ENCODE results near the gene WASF3.

Gene WASF3

DNA sequence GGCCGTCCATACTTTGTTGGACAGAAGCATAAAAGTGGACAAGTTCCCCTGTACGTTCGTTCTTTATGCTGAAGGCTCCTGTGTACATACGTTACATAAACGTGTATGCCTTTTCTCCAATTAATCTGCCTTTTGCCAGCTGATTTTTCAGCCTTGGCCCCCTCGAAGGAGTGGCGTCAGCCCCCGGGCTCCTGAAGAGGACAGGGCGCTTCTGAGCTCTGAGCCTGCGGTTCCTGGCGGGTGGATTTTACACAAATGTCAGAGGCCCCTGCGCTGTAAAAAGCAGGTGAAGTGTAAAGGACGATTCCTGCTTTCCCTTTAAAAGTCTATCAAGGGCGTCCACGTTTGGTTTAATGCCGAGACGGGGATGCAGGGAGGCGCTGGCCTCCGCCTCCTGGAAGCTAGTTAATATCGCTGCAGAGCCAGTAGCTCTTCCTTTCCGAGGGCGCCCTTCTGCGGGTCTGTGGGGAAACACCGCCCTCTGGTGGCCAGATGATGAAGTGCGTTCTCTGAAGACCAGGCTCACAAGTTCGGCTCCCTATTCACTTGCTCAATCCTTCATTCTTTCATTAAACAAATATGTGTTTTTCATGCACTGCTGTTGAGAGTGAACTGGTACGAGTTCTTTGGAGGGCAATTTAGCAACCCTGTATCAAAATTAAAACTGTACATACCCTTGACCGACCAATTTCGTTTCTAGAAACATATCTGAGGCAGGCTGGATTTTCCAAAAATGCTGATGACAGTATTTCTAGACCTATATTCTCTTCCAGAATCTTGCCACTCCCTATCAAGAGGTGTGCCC, 141.1 kb downstream of the WASF3 start:
- TF ChIP-seq, protein P1, sequence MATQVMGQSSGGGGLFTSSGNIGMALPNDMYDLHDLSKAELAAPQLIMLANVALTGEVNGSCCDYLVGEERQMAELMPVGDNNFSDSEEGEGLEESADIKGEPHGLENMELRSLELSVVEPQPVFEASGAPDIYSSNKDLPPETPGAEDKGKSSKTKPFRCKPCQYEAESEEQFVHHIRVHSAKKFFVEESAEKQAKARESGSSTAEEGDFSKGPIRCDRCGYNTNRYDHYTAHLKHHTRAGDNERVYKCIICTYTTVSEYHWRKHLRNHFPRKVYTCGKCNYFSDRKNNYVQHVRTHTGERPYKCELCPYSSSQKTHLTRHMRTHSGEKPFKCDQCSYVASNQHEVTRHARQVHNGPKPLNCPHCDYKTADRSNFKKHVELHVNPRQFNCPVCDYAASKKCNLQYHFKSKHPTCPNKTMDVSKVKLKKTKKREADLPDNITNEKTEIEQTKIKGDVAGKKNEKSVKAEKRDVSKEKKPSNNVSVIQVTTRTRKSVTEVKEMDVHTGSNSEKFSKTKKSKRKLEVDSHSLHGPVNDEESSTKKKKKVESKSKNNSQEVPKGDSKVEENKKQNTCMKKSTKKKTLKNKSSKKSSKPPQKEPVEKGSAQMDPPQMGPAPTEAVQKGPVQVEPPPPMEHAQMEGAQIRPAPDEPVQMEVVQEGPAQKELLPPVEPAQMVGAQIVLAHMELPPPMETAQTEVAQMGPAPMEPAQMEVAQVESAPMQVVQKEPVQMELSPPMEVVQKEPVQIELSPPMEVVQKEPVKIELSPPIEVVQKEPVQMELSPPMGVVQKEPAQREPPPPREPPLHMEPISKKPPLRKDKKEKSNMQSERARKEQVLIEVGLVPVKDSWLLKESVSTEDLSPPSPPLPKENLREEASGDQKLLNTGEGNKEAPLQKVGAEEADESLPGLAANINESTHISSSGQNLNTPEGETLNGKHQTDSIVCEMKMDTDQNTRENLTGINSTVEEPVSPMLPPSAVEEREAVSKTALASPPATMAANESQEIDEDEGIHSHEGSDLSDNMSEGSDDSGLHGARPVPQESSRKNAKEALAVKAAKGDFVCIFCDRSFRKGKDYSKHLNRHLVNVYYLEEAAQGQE (IDR thresholded peaks at IDR 0.05; ENCODE audit: insufficient replicate concordance, low read depth) = no peak
- TF ChIP-seq, protein P2, sequence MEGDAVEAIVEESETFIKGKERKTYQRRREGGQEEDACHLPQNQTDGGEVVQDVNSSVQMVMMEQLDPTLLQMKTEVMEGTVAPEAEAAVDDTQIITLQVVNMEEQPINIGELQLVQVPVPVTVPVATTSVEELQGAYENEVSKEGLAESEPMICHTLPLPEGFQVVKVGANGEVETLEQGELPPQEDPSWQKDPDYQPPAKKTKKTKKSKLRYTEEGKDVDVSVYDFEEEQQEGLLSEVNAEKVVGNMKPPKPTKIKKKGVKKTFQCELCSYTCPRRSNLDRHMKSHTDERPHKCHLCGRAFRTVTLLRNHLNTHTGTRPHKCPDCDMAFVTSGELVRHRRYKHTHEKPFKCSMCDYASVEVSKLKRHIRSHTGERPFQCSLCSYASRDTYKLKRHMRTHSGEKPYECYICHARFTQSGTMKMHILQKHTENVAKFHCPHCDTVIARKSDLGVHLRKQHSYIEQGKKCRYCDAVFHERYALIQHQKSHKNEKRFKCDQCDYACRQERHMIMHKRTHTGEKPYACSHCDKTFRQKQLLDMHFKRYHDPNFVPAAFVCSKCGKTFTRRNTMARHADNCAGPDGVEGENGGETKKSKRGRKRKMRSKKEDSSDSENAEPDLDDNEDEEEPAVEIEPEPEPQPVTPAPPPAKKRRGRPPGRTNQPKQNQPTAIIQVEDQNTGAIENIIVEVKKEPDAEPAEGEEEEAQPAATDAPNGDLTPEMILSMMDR (IDR thresholded peaks at IDR 0.05; ENCODE audit: insufficient read depth, low read length) = peak; percentile 94
- Histone ChIP-seq H3K27ac (replicated peaks) (no peak overlapping the region), H3K27me3 (ENCODE audit: insufficient read depth, poor library complexity, severe bottlenecking) (peaks cover 3% of the 10 kb centered on the region), H3K4me3 (replicated peaks; ENCODE audit: insufficient read depth, low read length) (no peak overlapping the region)
- DNase-seq (ENCODE audit: low read depth in 1 of 2, low spot score in 1 of 2) = peak; percentile 50 to 81

DNA sequence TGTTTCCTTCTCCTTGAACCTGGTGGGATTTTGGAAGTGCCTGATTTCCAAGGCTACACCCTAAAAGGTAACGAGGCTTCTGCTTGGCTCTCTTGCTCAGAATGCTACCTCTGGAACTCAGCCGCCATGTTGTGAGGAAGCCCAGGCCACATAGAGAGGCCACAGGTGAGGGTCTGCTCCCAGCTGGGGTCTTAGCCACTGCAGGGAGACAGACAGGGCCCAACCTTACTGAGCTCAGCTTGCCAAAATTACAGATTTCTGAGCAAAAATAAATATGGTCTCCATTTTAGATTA, 141.7 kb downstream of the WASF3 start:
- Histone ChIP-seq H3K27ac (replicated peaks) (no peak overlapping the region), H3K4me3 (replicated peaks; ENCODE audit: insufficient read depth, low read length) (no peak overlapping the region), H3K27me3 (ENCODE audit: insufficient read depth, poor library complexity, severe bottlenecking) (peaks cover 3% of the 10 kb centered on the region)
- TF ChIP-seq SPI1 (IDR thresholded peaks at IDR 0.05; ENCODE audit: borderline replicate concordance, low read depth) (no peak), POLR2AphosphoS5 (IDR thresholded peaks at IDR 0.05; ENCODE audit: low read depth) (no peak), GABPA (IDR thresholded peaks at IDR 0.05; ENCODE audit: low read depth) (no peak)
- TF ChIP-seq, protein P1 (IDR thresholded peaks at IDR 0.05; ENCODE audit: insufficient replicate concordance, low read depth) = no peak
- TF ChIP-seq, protein P2 (IDR thresholded peaks at IDR 0.05; ENCODE audit: insufficient read depth, low read length) = no peak
- no peak for DNase-seq (ENCODE audit: low read depth in 1 of 2, low spot score in 1 of 2)

DNA sequence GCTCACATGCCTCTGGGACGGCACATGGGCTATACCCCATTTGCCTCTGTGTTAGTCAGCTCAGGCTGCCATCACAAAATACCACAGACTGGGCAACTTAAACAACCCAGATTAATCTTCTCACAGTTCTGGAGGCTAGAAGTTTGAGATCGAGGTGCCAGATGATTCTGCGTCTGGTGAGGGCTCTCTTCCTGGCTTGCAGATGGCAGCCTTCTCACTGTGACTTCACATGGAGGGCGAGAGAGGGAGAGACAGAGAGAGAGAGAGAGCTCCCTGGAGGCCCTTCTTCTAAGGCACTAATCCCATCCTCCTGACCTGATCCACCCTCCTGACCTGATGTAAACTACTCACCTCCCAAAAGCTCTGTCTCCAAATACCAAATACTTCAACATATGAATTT, 148.1 kb downstream of the WASF3 start:
- no peak for DNase-seq (ENCODE audit: low read depth in 1 of 2, low spot score in 1 of 2)
- Histone ChIP-seq H3K4me3 (replicated peaks; ENCODE audit: insufficient read depth, low read length) (no peak overlapping the region), H3K27me3 (ENCODE audit: insufficient read depth, poor library complexity, severe bottlenecking) (peaks cover 5% of the 10 kb centered on the region), H3K27ac (replicated peaks) (no peak overlapping the region)
- TF ChIP-seq SPI1 (IDR thresholded peaks at IDR 0.05; ENCODE audit: borderline replicate concordance, low read depth) (no peak), GABPA (IDR thresholded peaks at IDR 0.05; ENCODE audit: low read depth) (no peak), POLR2AphosphoS5 (IDR thresholded peaks at IDR 0.05; ENCODE audit: low read depth) (no peak)
- TF ChIP-seq, protein P1 (IDR thresholded peaks at IDR 0.05; ENCODE audit: insufficient replicate concordance, low read depth) = no peak
- TF ChIP-seq, protein P2 (IDR thresholded peaks at IDR 0.05; ENCODE audit: insufficient read depth, low read length) = no peak
